Stimulated activated CD8-positive, alpha-beta memory T cell treated with anti-CD3 and anti-CD28 coated beads, Interleukin-12 subunit alpha, Interleukin-12 subunit beta, amount 100 ng/mL, for 24 hours (primary cell): Measurements from ENCODE around the gene VWA8.

Source experiments
- DNase-seq: peaks from one replicate; pipeline ENCODE4 v3.0.0-alpha.2; 2020; ENCODE audit errors: extremely low read depth

VWA8 gene

GRCh38 chr13:41802684-41803444, 158.0 kb downstream of the VWA8 start:
- DNase-seq: no peak

GRCh38 chr13:41802043-41802683, 158.7 kb downstream of the VWA8 start:
- DNase-seq: no peak

- DNase-seq: no peak
Observed at GRCh38 chr13:41791056-41791455, 169.9 kb downstream of the VWA8 start.

DNA sequence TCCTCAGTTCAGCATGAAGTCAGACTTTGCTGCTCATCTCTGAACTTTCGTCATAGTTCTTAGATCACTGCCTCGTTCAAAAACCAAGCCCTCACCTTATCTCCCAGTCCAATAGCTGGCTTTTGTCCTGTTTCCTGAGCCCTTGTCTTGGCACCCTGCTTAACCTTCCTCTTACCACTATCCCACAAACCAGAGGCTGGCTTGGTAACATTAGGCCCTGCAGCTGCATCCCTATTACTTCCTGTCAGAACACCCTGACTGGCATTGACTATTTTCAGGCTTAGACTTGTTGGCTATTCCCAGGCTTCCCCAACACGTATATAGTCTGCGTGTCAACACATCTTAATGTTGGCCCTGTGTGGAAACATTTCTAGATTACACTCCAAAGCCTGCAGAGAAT, 172.4 kb downstream of the VWA8 start:
- no peak for DNase-seq

- no peak for DNase-seq
Observed at GRCh38 chr13:41785402-41786172, 175.3 kb downstream of the VWA8 start.

DNA sequence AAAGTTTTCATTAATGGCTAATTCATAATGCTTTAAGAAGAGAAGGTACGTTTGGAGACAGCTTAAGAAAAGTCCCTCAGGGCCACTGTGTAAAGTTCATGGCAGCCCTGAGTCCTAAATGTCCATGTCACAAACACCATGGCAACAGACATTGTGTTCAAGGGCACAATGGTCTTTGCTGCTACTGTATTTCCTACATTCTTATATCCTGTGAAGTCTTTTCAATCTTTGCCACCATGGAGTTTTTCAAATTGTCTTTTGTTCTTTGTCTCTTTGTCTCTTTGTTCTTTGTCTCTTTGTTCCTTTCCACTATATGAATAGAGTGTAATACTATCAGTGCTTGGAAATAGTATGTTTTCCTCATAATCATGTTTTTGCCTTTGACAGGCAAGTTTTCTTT, 178.8 kb downstream of the VWA8 start:
- no peak for DNase-seq

GRCh38 chr13:41780715-41781706, 179.9 kb downstream of the VWA8 start:
- no peak for DNase-seq

- no peak for DNase-seq
Observed at GRCh38 chr13:41775251-41775650, 185.7 kb downstream of the VWA8 start.

DNA sequence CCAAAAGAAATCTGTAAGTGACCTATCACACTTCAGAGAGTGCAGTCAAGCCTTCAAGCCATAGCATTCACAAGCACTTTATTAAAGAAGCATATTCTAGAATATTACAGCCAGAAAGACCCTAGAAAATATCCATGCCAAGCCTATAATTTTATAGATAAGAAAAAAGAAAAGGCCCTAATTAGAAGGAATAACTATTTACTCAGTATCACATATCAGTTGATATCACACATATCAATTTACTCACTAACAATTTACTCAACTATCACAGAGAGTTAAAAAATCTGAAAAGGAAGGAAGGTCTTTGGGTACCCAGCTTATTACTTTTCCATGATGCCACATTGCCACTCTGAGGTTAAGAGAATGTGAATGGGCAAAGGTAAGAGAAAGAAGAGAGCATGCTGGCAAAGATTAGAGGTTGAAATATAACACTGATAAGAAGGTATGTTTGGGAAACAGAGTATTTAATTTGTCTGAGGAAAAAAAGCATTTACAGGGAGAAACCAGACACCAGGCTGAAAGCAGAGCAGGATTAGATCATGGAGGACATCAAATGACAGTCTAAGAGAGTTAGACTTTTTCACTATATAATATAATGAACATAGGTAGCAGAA, 186.2 kb downstream of the VWA8 start:
- DNase-seq: no peak

DNA sequence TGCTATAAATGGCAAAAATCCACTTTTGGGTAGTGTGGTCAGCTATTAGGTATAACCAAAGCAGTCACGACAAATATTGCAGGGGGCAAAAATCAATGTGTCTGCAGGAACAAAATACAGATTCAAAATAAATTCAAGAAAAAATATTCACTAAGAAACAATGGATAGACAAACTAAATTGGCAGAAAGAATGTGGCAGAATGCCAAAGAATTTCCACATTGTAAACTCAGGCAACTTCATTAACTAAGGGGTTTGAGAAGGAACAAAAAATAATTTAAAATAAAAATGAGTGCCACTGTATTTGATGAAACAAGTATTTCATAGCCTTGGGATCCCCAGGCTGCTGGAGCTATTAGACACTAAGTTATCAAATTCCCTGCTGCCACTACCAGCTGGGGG, 193.1 kb downstream of the VWA8 start:
- DNase-seq: no peak

GRCh38 chr13:41766439-41766838, 194.5 kb downstream of the VWA8 start:
- no peak for DNase-seq

- DNase-seq: no peak
Observed at GRCh38 chr13:41765813-41766212, 195.1 kb downstream of the VWA8 start.

DNA sequence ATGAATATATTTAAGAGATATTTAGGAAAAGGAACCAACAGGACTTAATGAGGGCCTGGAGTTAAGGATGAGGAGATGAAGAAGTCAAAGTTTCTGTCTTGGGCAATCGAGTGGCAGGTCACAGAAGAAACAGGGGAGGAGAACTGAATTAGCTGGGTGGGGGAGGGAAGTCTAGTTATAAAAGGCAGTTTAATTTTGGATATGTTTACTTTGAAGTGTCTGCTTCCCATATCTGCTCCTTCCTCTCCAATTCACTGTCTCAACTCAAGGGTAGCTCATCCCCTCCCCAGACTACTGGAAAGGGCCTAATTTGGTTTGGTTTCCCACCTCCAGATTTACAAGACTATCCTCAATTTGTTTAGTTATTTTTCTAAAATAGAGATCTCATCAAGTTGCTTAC, 195.9 kb downstream of the VWA8 start:
- no peak for DNase-seq

DNA sequence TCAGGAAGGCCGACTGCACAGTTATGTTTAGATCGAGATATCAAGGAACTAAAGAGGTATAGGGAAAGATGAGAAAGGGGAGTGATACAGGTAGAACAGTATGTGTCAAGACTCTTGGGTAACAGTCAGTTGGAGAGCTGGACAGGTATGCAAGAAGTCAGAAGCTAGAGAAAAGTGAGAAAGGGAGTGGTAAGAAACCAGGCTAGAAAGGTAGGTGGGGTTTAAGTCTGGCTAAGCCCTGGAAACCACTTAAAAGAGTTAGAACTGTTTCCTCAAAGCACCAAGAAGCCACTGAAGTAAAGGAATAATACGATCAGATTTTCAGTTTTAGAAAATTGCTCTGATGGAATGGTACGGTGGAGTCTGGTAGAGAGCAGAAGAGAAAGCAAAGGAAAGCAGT, 196.4 kb downstream of the VWA8 start:
- no peak for DNase-seq

GRCh38 chr13:41763782-41764181, 197.1 kb downstream of the VWA8 start:
- DNase-seq: no peak

GRCh38 chr13:41762796-41763195, 198.1 kb downstream of the VWA8 start:
- DNase-seq: no peak

GRCh38 chr13:41756198-41756880, 204.6 kb downstream of the VWA8 start:
- DNase-seq: no peak

DNA sequence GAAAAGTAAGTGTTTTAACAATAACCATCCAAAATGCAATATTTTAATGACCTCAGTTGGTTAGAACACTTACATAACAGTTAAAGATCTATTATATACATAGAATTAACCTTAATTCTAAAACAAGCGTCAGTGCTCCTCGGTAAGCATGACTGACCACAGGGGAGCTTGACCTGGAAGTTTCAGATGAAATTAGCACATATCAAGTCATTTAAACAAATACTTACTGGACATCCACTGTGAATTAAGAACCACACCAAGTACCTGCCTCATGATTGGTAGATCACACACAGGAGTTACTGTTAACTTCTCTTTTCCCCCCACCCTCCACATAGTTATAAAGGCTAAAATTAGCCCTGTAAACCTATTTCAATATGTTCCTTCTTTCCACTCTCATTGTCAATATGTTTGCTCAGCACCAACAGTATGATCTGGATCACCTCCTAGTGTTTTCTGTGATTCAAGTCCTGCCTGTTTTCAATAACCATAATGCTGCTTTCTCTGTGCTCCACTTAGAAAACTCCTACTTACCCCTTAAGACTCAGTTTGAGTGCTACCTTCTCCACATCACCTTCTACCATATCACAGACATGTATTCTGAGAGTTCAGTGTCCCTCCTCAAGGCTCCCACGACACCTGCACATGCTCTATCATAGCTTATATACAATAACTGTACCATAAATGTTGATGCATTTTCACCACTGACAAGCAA, 209.0 kb downstream of the VWA8 start:
- no peak for DNase-seq

DNA sequence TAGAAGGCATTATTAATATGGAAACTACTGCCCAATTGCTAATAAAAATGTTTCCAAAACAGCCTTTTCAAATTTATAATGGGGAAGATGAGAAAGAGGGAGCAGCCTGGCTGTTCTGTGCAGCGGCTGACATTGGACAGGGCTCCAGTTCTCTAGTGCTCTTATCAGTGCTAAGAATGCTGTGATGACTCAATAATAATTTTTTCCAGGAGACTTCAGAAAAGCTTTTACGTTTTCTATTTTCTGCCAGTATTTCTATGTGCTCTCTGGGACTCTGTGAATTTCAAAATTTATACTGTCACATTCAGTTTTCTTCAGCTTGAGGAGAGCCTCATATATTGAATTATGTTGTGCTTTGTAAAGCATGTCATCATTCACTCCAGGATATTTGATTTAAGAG, 209.6 kb downstream of the VWA8 start:
- DNase-seq: no peak

DNA sequence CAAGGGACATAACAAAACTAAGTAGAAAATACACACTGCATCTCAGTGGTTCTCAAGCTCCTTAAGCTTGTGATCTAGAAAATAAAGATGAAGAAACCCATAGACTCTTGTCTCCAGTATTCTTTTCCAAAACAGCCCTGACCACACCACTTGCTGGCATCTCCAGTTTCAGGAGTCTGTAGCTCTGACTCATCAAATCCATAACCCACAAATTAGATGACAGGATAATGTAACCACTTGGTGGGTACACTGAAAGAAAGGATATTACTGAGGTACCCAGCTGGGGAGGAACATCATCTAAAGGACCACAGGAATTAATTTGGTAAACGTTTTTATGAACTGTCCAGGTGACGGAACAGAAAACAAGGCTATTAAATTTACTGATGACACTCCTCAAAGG, 214.7 kb downstream of the VWA8 start:
- no peak for DNase-seq
